GM12878 (cell line): Measurements from ENCODE around the gene PRKCE. TPM values are rescaled to one million over a fixed set of nuclear protein-coding genes. Genes with fewer than 3 reads are reported as not detected.

Experiments
- BCL11A ChIP-seq: IDR thresholded peaks from 2 replicates; pipeline ENCODE4 v1.6.1; 2011; ENCODE audit warnings: low read depth, low read length
- CHD2 ChIP-seq: IDR thresholded peaks from 2 replicates; pipeline ENCODE4 v1.6.1; 2011; ENCODE audit warnings: low read depth, low read length, improper control_type of control experiment, borderline replicate concordance
- DPF2 ChIP-seq: fragments of 450-650 bp; IDR thresholded peaks from 2 replicates; pipeline ENCODE4 v1.6.1; 2017; ENCODE audit warnings: mild to moderate bottlenecking
- ESRRA ChIP-seq: IDR thresholded peaks from 2 replicates; pipeline ENCODE4 v1.6.1; 2012; ENCODE audit warnings: mild to moderate bottlenecking, low read length, improper control_type of control experiment
- FOXK2 ChIP-seq: fragments of 450-650 bp; IDR thresholded peaks from 2 replicates; pipeline ENCODE4 v1.6.1; 2017; ENCODE audit warnings: mild to moderate bottlenecking, moderate library complexity
- HCFC1 ChIP-seq: fragments of 150-350 bp; IDR thresholded peaks from 2 replicates; pipeline ENCODE4 v1.6.1; 2014; ENCODE audit warnings: low read length
- JUNB ChIP-seq: IDR thresholded peaks from 2 replicates; pipeline ENCODE4 v1.6.1; 2016; ENCODE audit warnings: antibody characterized with exemption, mild to moderate bottlenecking
- KLF5 ChIP-seq: fragments of 450-650 bp; IDR thresholded peaks from 2 replicates; pipeline ENCODE4 v1.6.1; 2014; ENCODE audit warnings: mild to moderate bottlenecking; ENCODE audit not compliant: partially characterized antibody
- MYB ChIP-seq: fragments of 150-350 bp; IDR thresholded peaks from 2 replicates; pipeline ENCODE4 v1.6.1; 2014; ENCODE audit warnings: mild to moderate bottlenecking, low read depth, low read length, borderline replicate concordance
- NBN ChIP-seq: fragments of 450-650 bp; IDR thresholded peaks from 2 replicates; pipeline ENCODE4 v1.6.1; 2016
- NFYB ChIP-seq: IDR thresholded peaks from 2 replicates; pipeline ENCODE4 v1.6.1; 2011; ENCODE audit warnings: low read depth, mild to moderate bottlenecking, low read length, improper control_type of control experiment, moderate library complexity; ENCODE audit not compliant: insufficient read depth
- PAX8 ChIP-seq: fragments of 450-650 bp; IDR thresholded peaks from 2 replicates; pipeline ENCODE4 v1.6.1; 2017; ENCODE audit warnings: mild to moderate bottlenecking, moderate library complexity
- RAD21 ChIP-seq: IDR thresholded peaks from 2 replicates; pipeline ENCODE4 v1.6.1; 2011; ENCODE audit warnings: mild to moderate bottlenecking, low read depth, low read length, moderate library complexity; ENCODE audit not compliant: insufficient read depth
- SIX5 ChIP-seq: IDR thresholded peaks from 2 replicates; pipeline ENCODE4 v1.6.1; 2011; ENCODE audit warnings: mild to moderate bottlenecking, low read depth, low read length, moderate library complexity; ENCODE audit not compliant: severe bottlenecking
- SMAD1 ChIP-seq: fragments of 450-650 bp; IDR thresholded peaks from 2 replicates; pipeline ENCODE4 v1.6.1; 2018; ENCODE audit warnings: mild to moderate bottlenecking, low read depth; ENCODE audit not compliant: partially characterized antibody
- SMC3 ChIP-seq: IDR thresholded peaks from 2 replicates; pipeline ENCODE4 v1.6.1; 2011; ENCODE audit warnings: low read length, improper control_type of control experiment, borderline replicate concordance
- SUPT20H ChIP-seq: IDR thresholded peaks from 2 replicates; pipeline ENCODE4 v1.6.1; 2011; ENCODE audit warnings: low read depth, mild to moderate bottlenecking, low read length, moderate library complexity, borderline replicate concordance; ENCODE audit not compliant: control insufficient read depth
- YBX1 ChIP-seq: fragments of 450-650 bp; IDR thresholded peaks from 2 replicates; pipeline ENCODE4 v1.6.1; 2016; ENCODE audit warnings: antibody characterized with exemption
- ZNF207 ChIP-seq: fragments of 450-650 bp; IDR thresholded peaks from 2 replicates; pipeline ENCODE4 v1.6.1; 2014; ENCODE audit warnings: antibody characterized with exemption, mild to moderate bottlenecking, borderline replicate concordance
- polyA plus RNA-seq, 11 experiments: library from polyadenylated mRNA; depleted of rRNA in 4 of 11; unstranded in 6 of 11; stranded (reverse) in 5 of 11; fragments of >200 nt; fragmentation: Nextera tagmentation in 4 of 11; fragmentation: Illumina TruSeq in 1 of 11; extraction: Ambion mirVana in 4 of 11; extraction: Trizol in 1 of 11; gene quantifications; 1 replicate in 1 of 11; 2 replicates in 10 of 11; pipeline versions ENCODE4 v1.2.1 to v1.2.3, GENCODE V29; 2011 to 2016; ENCODE audit warnings: inconsistent platforms in 2 of 11, missing spikeins in 2 of 11, low read depth in 1 of 11
- total RNA-seq, 4 experiments: library from RNA; depleted of rRNA in 3 of 4; stranded (reverse); fragments of >200 nt in 3 of 4; fragmentation: Illumina TruSeq in 1 of 4; extraction: Trizol in 1 of 4; gene quantifications; 2 replicates each; pipeline versions ENCODE4 v1.2.1 to v1.2.3, GENCODE V29; 2013 to 2021
- TF ChIP-seq, protein P1 (sequence below): fragments of 450-650 bp; formaldehyde crosslinking; IDR thresholded peaks from 2 replicates; pipeline ENCODE4 v1.4.0; 2020; ENCODE audit warnings: mild to moderate bottlenecking, moderate library complexity
- TF ChIP-seq, protein P2 (sequence below): fragments of 450-650 bp; IDR thresholded peaks from 2 replicates; pipeline ENCODE4 v1.6.1; 2016; ENCODE audit warnings: mild to moderate bottlenecking
- TF ChIP-seq, protein P3 (sequence below): IDR thresholded peaks from 2 replicates; pipeline ENCODE4 v1.6.1; 2011; ENCODE audit warnings: borderline replicate concordance, low read depth, mild to moderate bottlenecking, moderate library complexity, mixed read lengths, low read length; ENCODE audit not compliant: insufficient read depth; ENCODE audit errors: extremely low read length
- TF ChIP-seq, protein P4 (sequence below): fragments of 450-650 bp; IDR thresholded peaks from 2 replicates; pipeline ENCODE4 v1.6.1; 2017; ENCODE audit warnings: mild to moderate bottlenecking

PRKCE gene
- total and polyA plus RNA-seq, 10 of the 15 experiments (the other 5 are each of a cell fraction or from before 2014, with no cell fraction given): 2.6 to 28.2 (median 11.3) TPM

DNA sequence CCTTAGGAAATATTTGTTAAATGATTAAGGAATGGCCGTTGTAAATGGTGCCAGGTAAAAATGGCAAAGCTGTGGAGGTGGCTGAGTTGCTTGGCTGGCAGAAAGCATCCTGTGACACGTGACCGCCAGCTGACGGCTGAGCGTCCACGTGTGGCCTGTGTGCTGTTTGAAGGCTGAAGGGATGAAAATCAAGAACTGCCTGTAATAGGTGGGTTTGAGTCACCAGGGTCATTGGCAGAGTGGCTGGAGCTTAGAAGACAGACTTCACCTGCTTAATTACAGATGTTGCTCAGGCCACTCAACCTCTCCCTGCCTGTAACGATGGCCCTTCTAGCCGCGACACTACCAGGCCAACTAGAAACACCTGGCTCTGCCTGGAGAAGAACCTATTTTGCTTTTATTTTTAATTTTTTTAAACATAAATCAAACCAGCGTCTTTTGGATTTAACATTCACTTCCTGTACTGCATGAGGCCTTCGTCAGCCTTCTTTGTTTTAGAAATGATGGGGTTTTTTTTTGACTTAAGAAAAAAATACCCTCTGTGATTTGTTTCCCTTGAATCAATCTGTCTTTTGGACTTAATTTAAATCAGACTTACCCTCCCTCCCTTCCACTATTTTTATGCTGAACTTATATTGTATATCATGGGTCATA lies 206.5 kb downstream of the PRKCE start (continued):
- TF ChIP-seq, protein P1, sequence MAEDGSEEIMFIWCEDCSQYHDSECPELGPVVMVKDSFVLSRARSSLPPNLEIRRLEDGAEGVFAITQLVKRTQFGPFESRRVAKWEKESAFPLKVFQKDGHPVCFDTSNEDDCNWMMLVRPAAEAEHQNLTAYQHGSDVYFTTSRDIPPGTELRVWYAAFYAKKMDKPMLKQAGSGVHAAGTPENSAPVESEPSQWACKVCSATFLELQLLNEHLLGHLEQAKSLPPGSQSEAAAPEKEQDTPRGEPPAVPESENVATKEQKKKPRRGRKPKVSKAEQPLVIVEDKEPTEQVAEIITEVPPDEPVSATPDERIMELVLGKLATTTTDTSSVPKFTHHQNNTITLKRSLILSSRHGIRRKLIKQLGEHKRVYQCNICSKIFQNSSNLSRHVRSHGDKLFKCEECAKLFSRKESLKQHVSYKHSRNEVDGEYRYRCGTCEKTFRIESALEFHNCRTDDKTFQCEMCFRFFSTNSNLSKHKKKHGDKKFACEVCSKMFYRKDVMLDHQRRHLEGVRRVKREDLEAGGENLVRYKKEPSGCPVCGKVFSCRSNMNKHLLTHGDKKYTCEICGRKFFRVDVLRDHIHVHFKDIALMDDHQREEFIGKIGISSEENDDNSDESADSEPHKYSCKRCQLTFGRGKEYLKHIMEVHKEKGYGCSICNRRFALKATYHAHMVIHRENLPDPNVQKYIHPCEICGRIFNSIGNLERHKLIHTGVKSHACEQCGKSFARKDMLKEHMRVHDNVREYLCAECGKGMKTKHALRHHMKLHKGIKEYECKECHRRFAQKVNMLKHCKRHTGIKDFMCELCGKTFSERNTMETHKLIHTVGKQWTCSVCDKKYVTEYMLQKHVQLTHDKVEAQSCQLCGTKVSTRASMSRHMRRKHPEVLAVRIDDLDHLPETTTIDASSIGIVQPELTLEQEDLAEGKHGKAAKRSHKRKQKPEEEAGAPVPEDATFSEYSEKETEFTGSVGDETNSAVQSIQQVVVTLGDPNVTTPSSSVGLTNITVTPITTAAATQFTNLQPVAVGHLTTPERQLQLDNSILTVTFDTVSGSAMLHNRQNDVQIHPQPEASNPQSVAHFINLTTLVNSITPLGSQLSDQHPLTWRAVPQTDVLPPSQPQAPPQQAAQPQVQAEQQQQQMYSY (CRISPR knock-in tag): no peak
- TF ChIP-seq YBX1 (no peak), NBN (no peak), JUNB (0 out of 2 replicates have a peak, but pooled peaks have one; percentile 6), SIX5 (no peak), SUPT20H (no peak), BCL11A (no peak), FOXK2 (no peak), SMAD1 (no peak), DPF2 (no peak), RAD21 (no peak), PAX8 (no peak), HCFC1 (no peak), CHD2 (no peak), ESRRA (no peak), ZNF207 (no peak), SMC3 (no peak), MYB (no peak), NFYB (0 out of 2 replicates have a peak, but pooled peaks have one; percentile 39), KLF5 (no peak)
- TF ChIP-seq, protein P2, sequence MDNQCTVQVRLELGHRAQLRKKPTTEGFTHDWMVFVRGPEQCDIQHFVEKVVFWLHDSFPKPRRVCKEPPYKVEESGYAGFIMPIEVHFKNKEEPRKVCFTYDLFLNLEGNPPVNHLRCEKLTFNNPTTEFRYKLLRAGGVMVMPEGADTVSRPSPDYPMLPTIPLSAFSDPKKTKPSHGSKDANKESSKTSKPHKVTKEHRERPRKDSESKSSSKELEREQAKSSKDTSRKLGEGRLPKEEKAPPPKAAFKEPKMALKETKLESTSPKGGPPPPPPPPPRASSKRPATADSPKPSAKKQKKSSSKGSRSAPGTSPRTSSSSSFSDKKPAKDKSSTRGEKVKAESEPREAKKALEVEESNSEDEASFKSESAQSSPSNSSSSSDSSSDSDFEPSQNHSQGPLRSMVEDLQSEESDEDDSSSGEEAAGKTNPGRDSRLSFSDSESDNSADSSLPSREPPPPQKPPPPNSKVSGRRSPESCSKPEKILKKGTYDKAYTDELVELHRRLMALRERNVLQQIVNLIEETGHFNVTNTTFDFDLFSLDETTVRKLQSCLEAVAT: 0 out of 2 replicates have a peak, but pooled peaks have one; percentile 32
- TF ChIP-seq, protein P3, sequence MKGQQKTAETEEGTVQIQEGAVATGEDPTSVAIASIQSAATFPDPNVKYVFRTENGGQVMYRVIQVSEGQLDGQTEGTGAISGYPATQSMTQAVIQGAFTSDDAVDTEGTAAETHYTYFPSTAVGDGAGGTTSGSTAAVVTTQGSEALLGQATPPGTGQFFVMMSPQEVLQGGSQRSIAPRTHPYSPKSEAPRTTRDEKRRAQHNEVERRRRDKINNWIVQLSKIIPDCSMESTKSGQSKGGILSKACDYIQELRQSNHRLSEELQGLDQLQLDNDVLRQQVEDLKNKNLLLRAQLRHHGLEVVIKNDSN: peak; percentile 30
- TF ChIP-seq, protein P4, sequence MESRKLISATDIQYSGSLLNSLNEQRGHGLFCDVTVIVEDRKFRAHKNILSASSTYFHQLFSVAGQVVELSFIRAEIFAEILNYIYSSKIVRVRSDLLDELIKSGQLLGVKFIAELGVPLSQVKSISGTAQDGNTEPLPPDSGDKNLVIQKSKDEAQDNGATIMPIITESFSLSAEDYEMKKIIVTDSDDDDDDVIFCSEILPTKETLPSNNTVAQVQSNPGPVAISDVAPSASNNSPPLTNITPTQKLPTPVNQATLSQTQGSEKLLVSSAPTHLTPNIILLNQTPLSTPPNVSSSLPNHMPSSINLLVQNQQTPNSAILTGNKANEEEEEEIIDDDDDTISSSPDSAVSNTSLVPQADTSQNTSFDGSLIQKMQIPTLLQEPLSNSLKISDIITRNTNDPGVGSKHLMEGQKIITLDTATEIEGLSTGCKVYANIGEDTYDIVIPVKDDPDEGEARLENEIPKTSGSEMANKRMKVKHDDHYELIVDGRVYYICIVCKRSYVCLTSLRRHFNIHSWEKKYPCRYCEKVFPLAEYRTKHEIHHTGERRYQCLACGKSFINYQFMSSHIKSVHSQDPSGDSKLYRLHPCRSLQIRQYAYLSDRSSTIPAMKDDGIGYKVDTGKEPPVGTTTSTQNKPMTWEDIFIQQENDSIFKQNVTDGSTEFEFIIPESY: peak; percentile 90
